Neural crest cell (in vitro differentiated cells): ENCODE data around the gene UNCX. TPM values are rescaled to one million over a fixed set of nuclear protein-coding genes. Genes with fewer than 3 reads are reported as not detected.
A peak's percentile ranks its signal among the peaks of the same experiment; 100 is the strongest.
"Not testable (repeated sequence)": the region's sequence is repeated elsewhere in the genome, so short reads cannot be mapped to it uniquely, and the experiment has no call there.

Experiments used
- DNase-seq: peaks from one replicate; pipeline ENCODE4 v3.0.0; 2021; ENCODE audit warnings: low read depth, mixed read lengths, low spot score
- H3K27ac Mint-ChIP-seq: one replicate; pipeline ENCODE4 v1.8.0; 2021; ENCODE audit warnings: mild to moderate bottlenecking, mixed read lengths; ENCODE audit not compliant: unreplicated experiment
- H3K27me3 Mint-ChIP-seq: 2 replicates; pipeline ENCODE4 v1.8.0; 2021; ENCODE audit warnings: low read depth, mild to moderate bottlenecking, mixed read lengths
- H3K36me3 Mint-ChIP-seq: 2 replicates; pipeline ENCODE4 v1.8.0; 2021; ENCODE audit warnings: low read depth, mild to moderate bottlenecking, mixed read lengths
- H3K4me1 Mint-ChIP-seq: 2 replicates; pipeline ENCODE4 v1.8.0; 2021; ENCODE audit warnings: mixed read lengths
- H3K4me3 Mint-ChIP-seq: one replicate; pipeline ENCODE4 v1.8.0; 2021; ENCODE audit warnings: mild to moderate bottlenecking, mixed read lengths
- H3K9me3 Mint-ChIP-seq: 2 replicates; pipeline ENCODE4 v1.8.0; 2021; ENCODE audit warnings: mixed read lengths
- CTCF ChIP-seq: fragments of 200-600 bp; sonication (generic); conservative IDR thresholded peaks from 2 replicates; pipeline ENCODE4 v1.5.0; 2021; ENCODE audit warnings: antibody characterized with exemption, mild to moderate bottlenecking
- total RNA-seq: library from RNA; stranded (reverse); gene quantifications from 2 replicates; pipeline ENCODE4 v1.2.1, GENCODE V29; 2021

The UNCX gene
- total RNA-seq, 1 donor from 2014 or later, result 2.4 TPM

- no peak for DNase-seq
- no peaks in the 10 kb centered on the region for H3K36me3 Mint-ChIP-seq
- no peak overlapping the region for H3K4me3 Mint-ChIP-seq
- no peak for TF ChIP-seq CTCF
- no peaks in the 10 kb centered on the region for H3K4me1 Mint-ChIP-seq
- peaks cover 66% of the 10 kb centered on the region for H3K27me3 Mint-ChIP-seq
- no peaks in the 10 kb centered on the region for H3K9me3 Mint-ChIP-seq
- no peak overlapping the region for H3K27ac Mint-ChIP-seq
These were observed 28.1 kb upstream of the UNCX start for GRCh38 chr7:1204460-1205140.

- not testable (repeated sequence) for H3K36me3 Mint-ChIP-seq, H3K9me3 Mint-ChIP-seq, H3K27ac Mint-ChIP-seq, H3K4me1 Mint-ChIP-seq, DNase-seq, H3K4me3 Mint-ChIP-seq
- peaks cover 68% of the 10 kb centered on the region for H3K27me3 Mint-ChIP-seq
These were observed 26.9 kb upstream of the UNCX start for GRCh38 chr7:1205742-1206141.

- TF ChIP-seq CTCF, result no peak
- peaks cover 76% of the 10 kb centered on the region for H3K27me3 Mint-ChIP-seq
- no peaks in the 10 kb centered on the region for H3K9me3 Mint-ChIP-seq
- no peak for DNase-seq
- H3K27ac Mint-ChIP-seq, result no peak overlapping the region
- no peaks in the 10 kb centered on the region for H3K4me1 Mint-ChIP-seq
- H3K36me3 Mint-ChIP-seq, result no peaks in the 10 kb centered on the region
- no peak overlapping the region for H3K4me3 Mint-ChIP-seq
These were observed 23.6 kb upstream of the UNCX start for GRCh38 chr7:1209097-1209496.

- H3K27me3 Mint-ChIP-seq, result peaks cover 79% of the 10 kb centered on the region
These were observed 22.2 kb upstream of the UNCX start for GRCh38 chr7:1210321-1210978.

GRCh38 chr7:1210979-1211608 lies 21.6 kb upstream of the UNCX start:
- TF ChIP-seq CTCF, result no peak
- DNase-seq, result no peak
- H3K9me3 Mint-ChIP-seq, result no peaks in the 10 kb centered on the region
- no peaks in the 10 kb centered on the region for H3K36me3 Mint-ChIP-seq
- no peaks in the 10 kb centered on the region for H3K4me1 Mint-ChIP-seq
- no peak overlapping the region for H3K4me3 Mint-ChIP-seq
- H3K27ac Mint-ChIP-seq, result no peak overlapping the region
- H3K27me3 Mint-ChIP-seq, result peaks cover 80% of the 10 kb centered on the region

More at GRCh38 chr7:1210321-1210978, 22.2 kb upstream of the UNCX start:
- Mint-ChIP-seq H3K4me3 (no peak overlapping the region), H3K27ac (no peak overlapping the region), H3K36me3 (no peaks in the 10 kb centered on the region), H3K9me3 (no peaks in the 10 kb centered on the region), H3K4me1 (no peaks in the 10 kb centered on the region)
- DNase-seq, result no peak
- TF ChIP-seq CTCF, result no peak

GRCh38 chr7:1211611-1212010 lies 21.1 kb upstream of the UNCX start:
- Mint-ChIP-seq H3K4me3 (no peak overlapping the region), H3K4me1 (no peaks in the 10 kb centered on the region), H3K27me3 (peaks cover 83% of the 10 kb centered on the region), H3K9me3 (no peaks in the 10 kb centered on the region), H3K36me3 (no peaks in the 10 kb centered on the region), H3K27ac (no peak overlapping the region)
- TF ChIP-seq CTCF, result no peak
- DNase-seq, result no peak

- H3K9me3 Mint-ChIP-seq, H3K36me3 Mint-ChIP-seq, DNase-seq, H3K4me3 Mint-ChIP-seq, H3K4me1 Mint-ChIP-seq: not testable (repeated sequence)
- Mint-ChIP-seq H3K27ac (peak overlapping the region; percentile 12), H3K27me3 (peaks cover 86% of the 10 kb centered on the region)
These were observed 20.6 kb upstream of the UNCX start for GRCh38 chr7:1212025-1212424.
